Activated T-cell treated with anti-CD3 and anti-CD28 coated beads, Interleukin-2, amount 50 U/mL, for 48 hours (primary cell): ENCODE results near the gene LRRC55.
"Not testable (repeated sequence)": the region's sequence is repeated elsewhere in the genome, so short reads cannot be mapped to it uniquely, and the experiment has no call there.

Experiments used
- DNase-seq, 2 experiments: peaks; one replicate each; pipeline ENCODE4 v3.0.0-alpha.2; 2020

The LRRC55 gene

DNA sequence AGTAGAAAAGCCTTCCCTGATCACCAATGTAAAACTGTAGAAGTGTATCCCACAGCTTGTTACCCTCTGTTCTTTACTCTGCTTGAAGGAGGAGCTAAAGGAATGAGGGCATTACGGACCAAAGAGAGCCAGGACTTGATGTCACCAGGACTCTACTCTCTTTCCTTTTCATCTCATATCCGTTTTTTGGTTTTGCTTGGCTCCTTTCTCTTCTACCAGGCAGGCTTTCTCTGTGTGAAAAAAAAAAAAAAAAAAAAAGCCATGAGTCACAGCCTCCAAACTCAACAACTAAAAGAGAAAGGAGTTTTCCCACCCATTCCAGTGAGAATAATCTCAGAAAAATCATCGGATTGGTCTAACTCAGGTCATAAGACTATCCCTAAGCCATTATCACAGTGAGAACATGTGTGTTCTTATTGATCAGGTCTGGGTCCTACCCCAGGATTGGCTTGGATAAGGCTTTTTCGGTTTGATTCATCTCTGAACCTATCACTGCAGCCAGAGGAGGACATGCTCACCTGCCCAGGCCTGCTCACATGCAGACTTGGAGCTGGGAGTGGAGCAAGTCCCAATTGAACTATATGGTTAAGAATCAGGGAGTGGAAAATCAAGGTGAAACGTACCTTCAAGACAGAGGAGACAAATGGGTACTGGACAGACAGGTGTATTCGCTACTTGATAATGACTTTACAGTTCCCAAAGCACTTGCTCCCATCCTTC lies 19.4 kb upstream of the LRRC55 start:
- DNase-seq, result no peak

DNA sequence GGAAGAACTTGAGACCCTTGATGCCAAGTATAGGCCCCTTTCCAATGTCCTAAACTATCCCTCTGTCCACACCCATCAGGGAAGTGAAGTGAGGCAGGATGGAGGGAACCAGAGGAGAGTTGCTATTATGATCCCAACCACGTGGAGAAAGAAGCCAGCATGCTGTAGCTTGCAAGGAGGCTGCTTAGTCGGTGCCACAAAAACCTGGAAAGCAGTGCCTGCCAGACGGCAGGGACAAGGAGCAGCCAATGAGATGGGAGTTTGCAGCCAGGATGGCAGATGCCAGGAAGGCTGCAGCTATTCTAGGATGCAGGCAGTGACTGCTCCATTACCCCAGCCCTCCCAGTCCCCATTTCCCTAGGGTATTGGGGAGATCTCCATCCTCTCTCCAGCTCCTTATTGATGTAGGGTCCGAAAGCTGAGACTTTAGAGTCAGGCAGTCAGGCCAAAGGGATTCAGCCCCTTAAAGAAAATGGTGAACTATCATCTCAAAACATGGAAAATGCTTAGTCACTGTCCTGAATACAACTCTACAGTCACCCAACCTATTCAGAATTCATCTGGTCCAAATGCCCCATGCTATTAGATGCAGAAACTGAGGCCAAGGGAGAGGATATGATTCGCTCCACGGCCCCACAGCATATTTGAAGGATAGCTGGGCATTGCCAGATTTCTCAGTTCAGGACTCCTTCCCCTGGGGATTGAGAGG lies 18.4 kb upstream of the LRRC55 start:
- no peak for DNase-seq

- DNase-seq, result no peak
These were observed 17.4 kb upstream of the LRRC55 start for GRCh38 chr11:57164317-57164716.

- DNase-seq, result no peak
These were observed 14.5 kb upstream of the LRRC55 start for GRCh38 chr11:57167125-57167846.

DNA sequence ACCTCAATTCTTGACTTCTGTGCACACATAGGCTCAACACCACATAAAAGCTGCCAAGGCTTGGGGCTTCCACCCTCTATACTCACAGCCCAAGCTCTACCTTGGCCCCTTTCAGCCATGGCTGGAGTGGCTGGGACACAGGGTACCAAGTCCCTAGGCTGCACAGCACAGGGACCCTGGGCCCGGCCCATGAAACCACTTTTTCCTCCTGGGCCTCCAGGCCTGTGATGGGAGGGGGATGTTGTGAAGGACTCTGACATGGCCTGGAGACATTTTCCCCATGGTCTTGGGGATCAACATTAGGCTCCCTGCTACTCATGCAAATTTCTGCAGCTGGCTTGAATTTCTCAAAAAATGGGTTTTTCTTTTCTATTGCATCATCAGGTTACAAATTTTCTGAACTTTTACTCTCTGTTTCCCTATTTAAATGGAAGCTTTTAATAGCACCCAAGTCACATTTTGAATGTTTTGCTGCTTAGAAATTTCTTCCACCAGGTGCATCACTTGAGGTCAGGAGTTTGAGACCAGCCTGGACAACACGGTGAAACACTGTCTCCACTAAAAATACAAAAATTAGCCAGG lies 11.9 kb upstream of the LRRC55 start:
- not testable (repeated sequence) for DNase-seq

DNA sequence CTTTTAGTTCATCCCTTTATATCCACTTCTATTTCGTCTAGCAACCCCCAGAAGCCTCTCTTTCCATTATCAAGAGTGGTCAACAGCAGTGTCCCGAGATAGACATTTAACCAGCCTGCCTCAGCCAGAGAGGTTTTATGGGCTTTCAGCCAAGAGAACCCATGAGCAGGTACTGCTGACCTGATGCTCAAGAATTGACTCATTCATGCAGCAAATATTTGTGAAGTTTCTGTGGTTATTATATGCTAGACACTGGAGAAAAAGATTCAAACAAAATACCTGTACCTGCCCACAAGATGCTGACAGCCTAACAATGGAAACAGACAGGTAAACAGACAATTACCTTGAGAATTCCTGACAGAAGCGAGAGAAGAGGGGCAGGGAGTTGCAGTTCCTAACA lies 9.7 kb upstream of the LRRC55 start:
- no peak for DNase-seq

DNA sequence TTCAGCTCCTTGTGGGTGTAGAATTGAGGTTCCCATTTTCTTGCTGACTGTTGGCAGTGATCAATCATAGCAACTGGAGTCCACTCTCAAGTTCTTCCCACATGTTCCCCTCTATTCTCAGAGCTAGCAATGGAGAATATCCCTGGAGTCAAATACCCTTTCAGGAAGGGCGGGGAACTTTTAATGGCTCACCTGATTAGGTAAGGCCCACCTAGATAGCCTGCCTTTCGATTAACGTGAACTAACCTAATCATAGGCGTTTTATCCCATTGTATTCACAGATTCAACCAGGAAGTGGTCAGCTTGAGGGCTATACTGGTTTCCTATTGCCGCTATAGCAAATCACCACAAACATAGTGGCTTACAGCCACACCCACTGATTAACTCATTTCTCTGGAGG lies 7.1 kb upstream of the LRRC55 start:
- DNase-seq, result no peak

DNA sequence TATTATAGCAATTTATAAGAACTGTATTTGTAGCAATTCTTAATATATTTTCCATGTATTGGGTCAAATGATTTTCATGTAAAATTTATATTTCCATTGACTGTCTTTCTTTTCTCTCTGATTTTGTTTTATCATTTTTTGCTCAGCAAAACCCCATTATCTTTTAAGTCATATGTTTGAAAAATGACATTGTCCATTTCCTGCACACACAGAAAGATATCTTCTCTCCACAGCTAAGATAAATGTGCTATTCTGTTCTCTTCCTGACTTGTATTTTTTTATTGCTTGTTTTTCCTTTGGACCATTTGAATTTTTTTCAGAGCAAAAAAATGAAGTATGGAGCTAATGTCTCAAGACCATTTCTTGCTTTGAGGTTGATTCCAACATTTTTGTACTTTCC lies 6.3 kb upstream of the LRRC55 start:
- DNase-seq, result no peak

- DNase-seq, result no peak
These were observed 3.4 kb upstream of the LRRC55 start for GRCh38 chr11:57178334-57178733.

GRCh38 chr11:57179681-57180080 lies 2.1 kb upstream of the LRRC55 start:
- no peak for DNase-seq

DNA sequence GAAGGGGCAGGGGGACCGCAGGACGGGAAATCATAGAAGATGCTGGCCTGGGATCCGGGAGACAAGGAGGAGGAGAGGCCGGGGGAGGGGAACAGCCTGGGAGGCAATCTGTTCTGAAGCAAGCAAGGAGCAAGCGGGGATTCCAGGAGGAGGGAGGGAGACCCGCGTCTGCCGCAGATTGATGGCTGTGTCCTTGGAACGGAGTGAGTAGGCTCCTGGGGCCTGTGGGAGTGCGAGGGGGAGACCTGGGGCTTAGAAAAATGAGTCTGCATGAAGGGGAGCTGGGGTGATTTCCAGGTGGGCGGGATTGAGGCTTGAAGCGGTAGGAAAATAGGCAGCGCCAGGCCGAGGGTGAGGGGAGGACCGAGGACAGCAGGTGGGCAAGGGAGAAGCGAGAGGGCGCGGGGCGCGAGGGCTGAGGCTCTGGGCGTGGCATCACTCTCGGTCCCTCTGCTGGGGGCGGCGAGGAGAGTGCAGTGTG lies 1.6 kb upstream of the LRRC55 start:
- DNase-seq, result no peak

DNA sequence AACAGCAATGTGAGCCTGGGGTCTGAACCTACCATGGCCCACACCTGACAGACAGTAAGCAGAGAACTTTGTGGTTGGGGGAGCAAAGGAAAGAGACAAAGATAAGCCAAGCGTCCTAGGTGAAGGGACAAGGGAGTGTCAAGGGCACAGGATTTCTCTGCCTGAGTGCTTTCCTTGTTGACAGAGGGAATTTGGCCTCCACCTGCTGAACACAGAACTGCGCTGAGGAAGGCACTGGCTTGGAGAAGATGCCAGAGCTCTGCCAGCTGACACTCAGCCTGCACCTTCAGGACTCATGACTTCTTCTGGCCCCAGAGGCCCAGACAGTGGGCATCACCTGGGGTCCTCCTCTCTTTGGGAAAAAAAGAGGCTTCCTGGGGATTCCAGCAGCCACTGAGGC lies 789 bp upstream of the LRRC55 start:
- no peak for DNase-seq

GRCh38 chr11:57182896-57183295 lies 1.1 kb downstream of the LRRC55 start:
- no peak for DNase-seq

GRCh38 chr11:57190548-57190947 lies 8.8 kb downstream of the LRRC55 start:
- no peak for DNase-seq

DNA sequence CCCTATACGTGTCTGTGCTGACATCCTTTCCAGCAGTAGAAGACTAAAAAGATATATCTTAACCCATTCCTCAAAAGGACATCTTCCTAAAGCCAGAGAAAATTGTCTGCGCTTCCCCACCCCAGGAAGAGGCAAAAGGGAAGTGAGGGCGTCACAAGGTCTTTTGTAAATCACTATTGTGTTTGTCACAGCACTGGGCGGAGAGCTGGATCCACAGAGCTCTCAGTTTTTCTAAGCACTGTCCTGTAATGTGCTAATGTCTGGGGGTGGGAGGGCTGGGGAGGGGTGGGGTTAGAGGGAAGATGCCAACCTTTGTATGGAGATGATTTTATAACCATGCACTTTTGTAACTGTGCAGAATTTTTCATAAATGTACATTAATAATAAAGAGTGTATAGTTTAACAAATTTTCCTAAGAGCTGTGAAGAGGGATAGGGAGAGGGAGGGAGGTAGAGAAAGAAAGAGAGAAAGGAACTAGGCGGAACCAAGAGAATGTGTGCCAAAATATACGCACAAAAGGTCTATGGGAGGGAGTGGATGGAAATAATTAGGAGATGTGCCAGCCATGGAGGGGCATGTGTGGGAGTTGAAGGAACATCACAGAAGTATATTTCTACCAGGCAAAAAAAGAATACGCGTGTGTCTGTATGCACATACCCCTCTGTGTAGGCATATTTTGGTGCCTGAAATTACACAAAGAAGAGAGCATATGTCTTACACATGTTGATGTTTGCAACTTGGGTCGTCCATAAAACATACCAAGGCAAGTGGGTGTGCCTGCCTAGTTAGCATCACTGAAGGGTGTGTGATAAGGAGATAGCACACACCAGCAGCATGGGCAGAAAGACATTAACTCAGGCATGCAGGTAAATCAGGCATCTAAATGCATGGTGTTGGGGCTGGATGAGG lies 9.8 kb downstream of the LRRC55 start:
- no peak for DNase-seq

DNA sequence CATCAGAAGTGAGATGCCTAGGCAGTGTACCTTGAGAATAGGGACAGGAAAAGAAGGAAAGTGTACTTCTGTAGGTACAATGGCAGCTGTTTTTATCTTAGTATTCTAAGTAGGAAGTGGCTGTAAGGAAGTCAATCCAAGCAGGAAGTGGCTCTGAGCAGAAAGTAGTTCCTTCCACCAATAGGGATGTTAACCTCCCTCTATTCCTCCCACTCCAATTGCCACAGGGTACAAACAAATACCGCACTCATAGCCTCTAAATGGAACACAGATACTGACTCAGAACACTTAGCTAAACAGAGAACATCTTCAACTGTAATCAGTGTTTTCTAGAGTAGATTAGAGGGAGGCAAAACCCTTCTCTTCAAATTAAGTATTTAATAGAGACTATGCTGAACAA lies 10.6 kb downstream of the LRRC55 start:
- no peak for DNase-seq

DNA sequence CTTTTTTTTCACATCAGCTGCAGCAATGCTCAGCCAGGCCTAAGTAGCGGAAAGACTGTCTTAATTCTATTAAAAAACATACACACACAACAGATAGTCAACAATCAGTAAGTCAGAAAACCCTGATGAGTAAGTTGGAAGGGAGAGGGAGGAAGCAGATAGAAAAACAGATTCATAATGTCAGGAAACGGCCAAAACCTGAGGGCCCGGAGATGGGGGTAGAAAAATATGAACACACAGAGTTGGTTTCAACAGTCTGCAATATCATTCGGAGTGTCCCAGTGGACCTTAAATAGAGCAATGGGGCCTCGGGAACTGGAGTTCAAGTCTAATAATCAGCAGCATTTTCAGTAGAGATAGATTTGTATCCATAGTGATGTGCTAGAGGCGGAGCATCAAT lies 14.8 kb downstream of the LRRC55 start:
- no peak for DNase-seq

DNA sequence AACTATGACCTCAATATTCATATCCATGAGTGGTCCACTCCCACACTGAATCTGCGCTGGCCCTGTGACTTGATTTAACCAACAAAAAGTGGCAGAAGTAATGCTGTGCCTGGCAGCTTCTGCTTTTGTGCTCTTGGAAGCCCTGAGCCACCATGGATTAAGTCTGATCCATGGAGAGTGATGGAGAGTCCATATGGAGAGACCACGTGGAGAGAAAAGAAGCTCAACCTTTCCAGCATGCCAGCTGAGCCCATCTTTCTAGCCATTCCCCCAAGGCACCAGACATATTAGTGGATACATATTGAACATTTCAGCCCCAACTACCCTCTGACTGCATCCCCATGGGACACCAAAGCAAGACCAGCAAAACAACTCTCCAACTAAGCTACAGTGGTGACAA lies 16.0 kb downstream of the LRRC55 start:
- no peak for DNase-seq

DNA sequence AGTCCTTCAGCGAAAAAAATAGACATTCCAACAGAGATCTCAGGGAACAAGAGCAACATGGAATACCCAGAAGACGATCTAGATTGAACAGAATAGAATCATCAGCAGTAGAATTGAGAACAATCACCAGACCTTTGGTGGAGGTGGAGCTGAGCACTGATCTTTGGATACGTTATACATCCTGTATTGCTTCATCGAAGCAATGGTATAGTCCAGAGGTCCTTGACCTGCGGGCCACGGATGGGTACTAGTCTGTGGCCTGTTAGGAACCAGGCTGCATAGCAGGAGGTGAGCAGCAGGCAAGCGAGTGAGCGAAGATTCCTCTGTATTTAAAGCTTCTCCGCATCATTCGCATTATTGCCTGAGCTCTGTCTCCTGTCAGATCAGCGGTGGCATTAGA lies 17.6 kb downstream of the LRRC55 start:
- no peak for DNase-seq

- no peak for DNase-seq
These were observed 19.2 kb downstream of the LRRC55 start for GRCh38 chr11:57200917-57201316.

- DNase-seq, result no peak
These were observed 20.5 kb downstream of the LRRC55 start for GRCh38 chr11:57202281-57202680.

- no peak for DNase-seq
These were observed 21.6 kb downstream of the LRRC55 start for GRCh38 chr11:57203359-57203758.
